Progenitor cell of endocrine pancreas (in vitro differentiated cells): ENCODE data around the gene GBF1. TPM values are rescaled to one million over a fixed set of nuclear protein-coding genes. Genes with fewer than 3 reads are reported as not detected.

Experiments
- DNase-seq: peaks from one replicate; pipeline ENCODE4 v3.0.0; 2021; ENCODE audit warnings: low spot score; ENCODE audit not compliant: unreplicated experiment
- H3K27ac Mint-ChIP-seq: 2 replicates; pipeline ENCODE4 v1.8.0; 2021; ENCODE audit warnings: mild to moderate bottlenecking, moderate library complexity, mixed read lengths
- H3K27me3 Mint-ChIP-seq: 2 replicates; pipeline ENCODE4 v1.8.0; 2021; ENCODE audit warnings: mixed read lengths
- H3K36me3 Mint-ChIP-seq: 2 replicates; pipeline ENCODE4 v1.8.0; 2022; ENCODE audit warnings: mixed read lengths; ENCODE audit not compliant: insufficient read depth
- H3K4me1 Mint-ChIP-seq: 2 replicates; pipeline ENCODE4 v1.8.0; 2021; ENCODE audit warnings: low read depth, mixed read lengths
- H3K4me3 Mint-ChIP-seq: 2 replicates; pipeline ENCODE4 v1.8.0; 2021; ENCODE audit warnings: low read depth, mild to moderate bottlenecking, moderate library complexity, mixed read lengths
- H3K9me3 Mint-ChIP-seq: 2 replicates; pipeline ENCODE4 v1.8.0; 2021; ENCODE audit warnings: low read depth, mixed read lengths
- CTCF ChIP-seq: fragments of 200-600 bp; sonication (generic); IDR thresholded peaks from one replicate; pipeline ENCODE4 v1.5.0; 2021; ENCODE audit warnings: antibody characterized with exemption, mild to moderate bottlenecking; ENCODE audit not compliant: unreplicated experiment
- total RNA-seq: library from RNA; stranded (reverse); gene quantifications from 2 replicates; pipeline ENCODE4 v1.2.1, GENCODE V29; 2021

The GBF1 gene
- total RNA-seq, 1 donor from 2014 or later, result 54.6 TPM

GRCh38 chr10:102421757-102422512, 176.6 kb downstream of the GBF1 start:
- Mint-ChIP-seq H3K4me3 (peak overlapping the region; percentile 99), H3K27ac (peak overlapping the region; percentile 97), H3K36me3 (no peaks in the 10 kb centered on the region), H3K9me3 (no peaks in the 10 kb centered on the region), H3K4me1 (peaks cover 16% of the 10 kb centered on the region), H3K27me3 (peaks cover 22% of the 10 kb centered on the region)
- no peak for DNase-seq
- no peak for TF ChIP-seq CTCF

DNA sequence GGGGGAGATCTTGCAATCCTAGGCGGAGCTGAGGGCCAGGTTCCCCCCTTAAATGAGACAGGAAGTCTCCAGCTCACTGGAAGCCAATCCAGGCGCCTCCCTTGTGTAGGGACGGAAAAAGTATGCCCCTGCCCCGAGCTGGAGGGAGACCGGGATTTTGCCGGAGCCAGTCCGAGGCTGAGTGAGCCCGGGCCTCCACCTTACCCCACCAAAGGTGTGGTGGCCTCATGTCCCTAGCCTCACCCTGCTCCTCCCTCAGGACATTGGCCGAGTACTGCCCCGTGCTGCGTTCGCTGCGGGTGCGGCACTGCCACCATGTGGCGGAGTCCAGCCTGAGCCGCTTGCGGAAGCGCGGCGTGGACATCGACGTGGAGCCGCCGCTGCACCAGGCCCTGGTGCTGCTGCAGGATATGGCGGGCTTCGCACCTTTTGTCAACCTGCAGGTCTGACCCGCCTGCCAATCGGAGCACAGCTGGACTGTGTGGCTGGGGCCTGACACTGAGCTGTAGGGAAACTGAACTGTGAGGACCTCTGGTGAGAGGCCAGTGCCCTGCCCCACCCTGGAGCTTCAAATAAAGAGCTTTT, 177.3 kb downstream of the GBF1 start:
- peak; percentile 78 for TF ChIP-seq CTCF
- Mint-ChIP-seq H3K36me3 (no peaks in the 10 kb centered on the region), H3K9me3 (no peaks in the 10 kb centered on the region), H3K27me3 (peaks cover 15% of the 10 kb centered on the region), H3K27ac (peak overlapping the region; percentile 45), H3K4me3 (peak overlapping the region; percentile 99), H3K4me1 (peaks cover 16% of the 10 kb centered on the region)
- DNase-seq, result peak; percentile 61

GRCh38 chr10:102423372-102423968, 178.1 kb downstream of the GBF1 start:
- Mint-ChIP-seq H3K4me3 (no peak overlapping the region), H3K36me3 (no peaks in the 10 kb centered on the region), H3K9me3 (no peaks in the 10 kb centered on the region), H3K27me3 (peaks cover 7% of the 10 kb centered on the region), H3K4me1 (peaks cover 16% of the 10 kb centered on the region), H3K27ac (no peak overlapping the region)
- DNase-seq, result no peak
- no peak for TF ChIP-seq CTCF

- H3K4me1 Mint-ChIP-seq, result peaks cover 12% of the 10 kb centered on the region
- TF ChIP-seq CTCF, result no peak
- no peak overlapping the region for H3K4me3 Mint-ChIP-seq
- H3K9me3 Mint-ChIP-seq, result no peaks in the 10 kb centered on the region
- no peaks in the 10 kb centered on the region for H3K36me3 Mint-ChIP-seq
- H3K27me3 Mint-ChIP-seq, result peaks cover 2% of the 10 kb centered on the region
- no peak for DNase-seq
- H3K27ac Mint-ChIP-seq, result no peak overlapping the region
These were observed 178.8 kb downstream of the GBF1 start for GRCh38 chr10:102424145-102424544.

GRCh38 chr10:102424916-102425315, 179.6 kb downstream of the GBF1 start:
- Mint-ChIP-seq H3K27ac (no peak overlapping the region), H3K27me3 (no peaks in the 10 kb centered on the region), H3K4me3 (no peak overlapping the region), H3K36me3 (no peaks in the 10 kb centered on the region), H3K9me3 (no peaks in the 10 kb centered on the region), H3K4me1 (peaks cover 8% of the 10 kb centered on the region)
- DNase-seq, result no peak
- TF ChIP-seq CTCF, result no peak
